Measurements from ENCODE around the gene UQCRC1.

Gene UQCRC1

DNA sequence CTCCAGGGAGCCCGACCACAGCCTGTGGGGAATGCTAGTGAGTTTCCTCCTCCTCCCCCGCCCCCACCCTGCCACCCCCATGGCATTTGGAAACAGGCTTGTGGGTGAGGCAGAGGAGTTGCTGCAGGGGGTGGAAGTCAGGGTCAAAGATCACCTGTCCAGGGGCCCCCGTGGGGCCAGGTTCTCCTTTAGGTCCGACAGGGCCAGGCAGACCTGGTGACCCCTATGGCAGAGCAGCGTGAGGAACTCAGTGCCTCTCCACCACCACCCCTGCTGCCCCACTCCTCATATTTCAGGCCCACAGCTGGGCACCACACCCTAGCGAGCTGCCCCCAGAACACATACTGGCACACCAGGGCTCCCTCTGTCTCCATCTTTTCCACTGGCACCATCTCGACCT, 36.9 kb downstream of the UQCRC1 start:
- no peak for DNase-seq (ENCODE audit: low read depth in 3 of 3)

- DNase-seq (ENCODE audit: low read depth in 3 of 3) = no peak
Observed at GRCh38 chr3:48571938-48572337, 37.5 kb downstream of the UQCRC1 start.

DNA sequence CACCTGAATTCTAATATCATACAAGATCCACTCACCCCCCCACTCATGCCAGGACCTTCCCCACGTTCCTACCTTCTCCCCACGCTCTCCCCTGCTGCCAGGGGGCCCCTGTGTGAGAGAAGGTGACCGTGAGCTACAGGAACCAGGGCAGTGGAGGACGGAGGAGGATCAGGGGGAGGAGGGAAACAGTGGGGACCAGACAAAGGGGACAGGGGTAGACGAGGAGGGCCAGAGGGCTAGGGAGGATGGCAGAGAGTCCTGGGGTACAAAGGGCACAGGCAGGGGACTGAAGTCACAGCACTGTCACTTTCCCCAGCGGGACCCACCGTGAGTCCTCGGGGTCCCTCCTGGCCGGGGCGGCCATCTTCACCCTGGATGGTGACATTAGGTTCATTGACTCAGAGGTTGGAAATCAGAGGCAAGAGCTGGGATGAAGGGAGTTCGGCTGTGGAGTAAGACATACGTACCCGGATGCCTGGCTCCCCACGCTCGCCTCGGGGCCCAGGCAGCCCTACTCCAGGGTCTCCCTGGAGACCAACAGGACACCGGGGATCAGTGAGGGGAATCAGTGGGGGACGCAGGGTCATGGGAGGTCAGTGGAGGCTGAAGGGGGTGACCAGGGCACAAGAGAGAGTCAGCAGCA, 39.5 kb downstream of the UQCRC1 start:
- DNase-seq (ENCODE audit: low read depth in 3 of 3) = no peak

GRCh38 chr3:48569400-48569799, 40.0 kb downstream of the UQCRC1 start:
- no peak for DNase-seq (ENCODE audit: low read depth in 3 of 3)

- DNase-seq (ENCODE audit: low read depth in 3 of 3) = no peak
Observed at GRCh38 chr3:48568476-48568875, 41.0 kb downstream of the UQCRC1 start.

- no peak for DNase-seq (ENCODE audit: low read depth in 3 of 3)
Observed at GRCh38 chr3:48567500-48567899, 41.9 kb downstream of the UQCRC1 start.

DNA sequence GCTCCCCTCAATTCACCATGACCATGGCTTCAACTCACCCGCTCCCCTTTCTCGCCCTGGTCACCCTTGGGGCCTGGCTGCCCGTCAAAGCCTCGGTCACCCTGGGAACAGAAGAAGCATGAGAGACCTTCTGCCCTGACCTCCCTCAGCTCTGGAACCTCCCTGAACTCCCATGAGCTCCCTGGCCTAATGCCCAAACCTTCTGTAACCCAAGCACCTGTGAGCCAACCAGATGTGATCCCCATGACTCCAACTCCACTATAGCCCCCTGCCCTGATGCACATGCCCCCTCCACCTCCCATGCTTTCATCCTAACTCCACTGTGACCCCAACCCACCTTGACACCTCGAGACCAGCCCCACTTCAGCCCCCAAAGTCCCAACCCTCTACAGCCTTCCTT, 42.4 kb downstream of the UQCRC1 start:
- DNase-seq (ENCODE audit: low read depth in 3 of 3) = no peak

GRCh38 chr3:48566401-48566760, 43.1 kb downstream of the UQCRC1 start:
- DNase-seq (ENCODE audit: low read depth in 3 of 3) = no peak

DNA sequence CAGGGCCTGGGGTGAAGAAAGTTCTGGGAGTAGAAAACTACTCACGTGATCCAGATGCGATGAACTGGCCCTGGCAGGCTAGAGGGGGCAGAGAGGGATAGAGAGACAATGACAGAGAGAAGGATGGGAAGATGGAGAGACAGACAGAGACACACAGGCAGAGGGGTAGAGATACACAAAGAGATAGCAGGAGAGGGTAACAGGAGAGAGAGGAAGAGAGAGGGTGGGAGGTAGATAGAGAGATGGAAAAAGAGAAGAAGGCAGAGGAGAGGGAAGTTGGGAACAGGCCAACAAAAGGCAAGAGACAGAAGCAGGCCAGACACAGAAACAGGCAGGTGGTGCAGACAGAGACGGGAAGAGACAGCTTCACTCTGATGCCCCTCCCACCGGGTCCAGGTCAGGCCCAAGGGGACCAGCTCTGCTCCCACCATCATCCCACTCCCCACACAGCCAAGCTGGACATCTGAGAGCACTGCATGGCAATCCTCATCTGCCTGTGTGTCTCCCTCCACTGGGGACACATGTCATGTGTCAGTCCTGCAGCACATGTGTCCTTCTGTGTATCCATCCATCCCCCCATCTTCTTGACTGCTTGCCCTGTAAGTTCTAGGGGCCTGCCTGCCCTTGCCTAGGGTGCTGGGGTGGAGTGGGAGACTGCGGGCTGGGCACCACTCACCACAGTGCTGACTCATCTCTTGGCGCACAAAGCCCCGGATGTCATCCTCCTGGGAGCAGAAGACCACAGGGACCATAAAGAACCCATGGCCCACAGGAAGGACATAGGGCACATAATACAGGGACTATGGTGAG, 43.6 kb downstream of the UQCRC1 start:
- no peak for DNase-seq (ENCODE audit: low read depth in 3 of 3)

DNA sequence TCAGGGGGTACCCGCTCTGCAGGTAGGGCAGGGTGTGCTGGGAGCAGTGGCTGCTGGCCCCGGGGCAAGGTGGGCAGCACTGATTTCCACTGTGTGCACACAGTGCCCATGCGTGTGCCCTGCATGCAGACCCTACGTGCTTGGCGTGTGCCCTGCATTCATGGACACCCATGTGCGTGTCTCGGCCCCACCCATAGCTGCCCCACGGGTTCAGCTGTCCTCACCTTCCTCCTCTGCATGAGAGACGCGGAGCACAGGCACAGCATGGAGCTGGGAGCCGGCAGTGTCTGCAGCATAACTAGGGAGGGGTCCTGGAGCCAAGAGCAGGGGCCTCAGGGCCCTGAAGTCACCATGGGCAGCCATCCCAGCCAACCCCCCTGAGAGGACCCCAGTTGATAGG, 44.3 kb downstream of the UQCRC1 start:
- no peak for DNase-seq (ENCODE audit: low read depth in 3 of 3)

DNA sequence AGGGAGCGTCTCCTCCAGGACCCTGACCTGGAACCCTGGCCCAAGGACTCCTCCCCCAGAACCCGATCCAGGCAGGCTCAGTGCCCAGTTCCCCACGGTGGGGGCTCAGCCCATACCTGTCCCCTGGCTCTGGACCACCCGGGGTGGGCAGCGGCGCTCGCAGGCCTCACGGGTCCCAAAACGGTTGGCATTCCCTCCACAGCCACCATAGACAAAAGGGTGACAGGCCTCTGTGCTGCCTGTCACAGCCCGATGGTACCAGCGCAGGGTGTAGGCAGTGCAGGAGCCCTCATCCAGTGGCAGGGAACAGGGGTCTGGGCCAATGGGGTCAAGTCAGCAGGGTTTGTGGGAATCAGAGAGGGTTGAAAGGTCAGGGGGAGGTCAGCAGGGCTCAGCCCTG, 44.8 kb downstream of the UQCRC1 start:
- DNase-seq (ENCODE audit: low read depth in 3 of 3) = no peak

DNA sequence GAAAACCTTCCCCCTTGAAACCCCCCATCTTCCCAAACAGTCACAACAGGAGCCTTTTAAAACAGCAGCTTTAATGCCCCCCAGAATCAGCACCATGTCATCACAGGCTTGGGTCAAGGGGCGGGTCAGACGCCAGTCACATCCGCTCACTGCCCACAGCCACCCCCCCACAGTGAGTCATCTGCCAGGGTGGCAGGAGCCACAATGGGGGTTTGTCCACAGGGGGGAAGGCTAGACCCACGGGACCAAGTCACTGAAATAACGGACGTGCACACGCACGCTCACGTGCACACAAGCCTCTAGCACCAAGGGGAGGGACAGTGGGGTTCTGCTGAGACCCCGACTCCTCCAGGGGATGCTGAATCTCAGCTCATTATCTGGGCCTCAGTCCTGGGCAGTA, 45.4 kb downstream of the UQCRC1 start:
- no peak for DNase-seq (ENCODE audit: low read depth in 3 of 3)

DNA sequence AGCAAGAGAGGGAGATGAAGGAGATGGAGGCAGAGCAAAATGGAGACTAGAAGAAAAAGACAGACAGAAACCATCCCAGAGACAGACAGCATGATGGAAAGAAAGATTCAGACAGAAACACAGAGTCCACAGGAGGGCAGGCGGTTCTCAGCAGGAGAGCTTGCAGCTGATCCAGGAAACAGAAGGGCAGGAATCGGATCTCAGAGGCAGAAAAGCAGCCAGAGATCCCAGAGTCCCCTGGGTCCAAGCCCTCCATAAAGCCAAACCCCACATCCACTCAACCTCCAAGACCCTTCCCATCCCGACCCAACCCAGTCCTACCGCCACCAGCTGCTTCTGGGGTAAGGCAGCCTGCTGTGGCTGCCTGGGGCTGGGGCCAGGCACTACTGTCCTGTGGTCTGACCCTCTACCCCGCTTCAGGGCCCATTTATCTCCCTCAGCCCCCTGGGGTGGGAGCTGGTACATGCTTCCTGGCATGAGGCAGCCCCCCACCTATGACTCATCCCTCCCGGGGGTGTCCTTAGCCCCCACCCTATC, 46.0 kb downstream of the UQCRC1 start, which contains the start of gene UCN2:
UCN2 (minus strand) TSS at position 400 of the 537 bp plus-strand sequence. CDS start 657 bp downstream, outside the sequence.
- no peak for DNase-seq (ENCODE audit: low read depth in 3 of 3)

- DNase-seq (ENCODE audit: low read depth in 3 of 3) = no peak
Observed at GRCh38 chr3:48562367-48563095, 46.9 kb downstream of the UQCRC1 start.

GRCh38 chr3:48561045-48561736, 48.3 kb downstream of the UQCRC1 start:
- no peak for DNase-seq (ENCODE audit: low read depth in 3 of 3)

GRCh38 chr3:48560648-48561018, 48.8 kb downstream of the UQCRC1 start:
- no peak for DNase-seq (ENCODE audit: low read depth in 3 of 3)

- no peak for DNase-seq (ENCODE audit: low read depth in 3 of 3)
Observed at GRCh38 chr3:48558493-48559134, 50.8 kb downstream of the UQCRC1 start.

- DNase-seq (ENCODE audit: low read depth in 3 of 3) = peak; percentile 99 to 100 (median 99)
Observed at GRCh38 chr3:48556796-48557626, 52.4 kb downstream of the UQCRC1 start, which contains the start of gene PFKFB4. Gene PFKFB4 (minus strand): TSS chr3:48556803. CDS start chr3:48556777, 26 bp downstream.

- no peak for DNase-seq (ENCODE audit: low read depth in 3 of 3)
Observed at GRCh38 chr3:48555949-48556795, 53.3 kb downstream of the UQCRC1 start.

Measured in stimulated activated CD4-positive, alpha-beta T cell treated with anti-CD3 and anti-CD28 coated beads, TNF-alpha, amount 100 ng/mL, for 48 hours (primary cell).